Uterus (tissue), 2 donors: ENCODE results near the gene KCNJ9.

Experiments used
- POLR2A ChIP-seq, 2 donors: fragments of 450-650 bp; IDR thresholded peaks; one replicate each; pipeline ENCODE4 v1.6.1; 2016; ENCODE audit warnings: antibody characterized with exemption in 2 of 2, mild to moderate bottlenecking in 1 of 2, moderate library complexity in 1 of 2
- TF ChIP-seq, protein P1 (sequence below), 4 experiments: fragments of 200-600 bp in 2 of 4; fragments of 450-650 bp in 2 of 4; sonication (generic) in 2 of 4; IDR thresholded peaks; one replicate each; pipeline ENCODE4 v1.5.1; 2016 to 2019; ENCODE audit warnings: antibody characterized with exemption in 4 of 4, mild to moderate bottlenecking in 2 of 4, moderate library complexity in 1 of 4

DNA sequence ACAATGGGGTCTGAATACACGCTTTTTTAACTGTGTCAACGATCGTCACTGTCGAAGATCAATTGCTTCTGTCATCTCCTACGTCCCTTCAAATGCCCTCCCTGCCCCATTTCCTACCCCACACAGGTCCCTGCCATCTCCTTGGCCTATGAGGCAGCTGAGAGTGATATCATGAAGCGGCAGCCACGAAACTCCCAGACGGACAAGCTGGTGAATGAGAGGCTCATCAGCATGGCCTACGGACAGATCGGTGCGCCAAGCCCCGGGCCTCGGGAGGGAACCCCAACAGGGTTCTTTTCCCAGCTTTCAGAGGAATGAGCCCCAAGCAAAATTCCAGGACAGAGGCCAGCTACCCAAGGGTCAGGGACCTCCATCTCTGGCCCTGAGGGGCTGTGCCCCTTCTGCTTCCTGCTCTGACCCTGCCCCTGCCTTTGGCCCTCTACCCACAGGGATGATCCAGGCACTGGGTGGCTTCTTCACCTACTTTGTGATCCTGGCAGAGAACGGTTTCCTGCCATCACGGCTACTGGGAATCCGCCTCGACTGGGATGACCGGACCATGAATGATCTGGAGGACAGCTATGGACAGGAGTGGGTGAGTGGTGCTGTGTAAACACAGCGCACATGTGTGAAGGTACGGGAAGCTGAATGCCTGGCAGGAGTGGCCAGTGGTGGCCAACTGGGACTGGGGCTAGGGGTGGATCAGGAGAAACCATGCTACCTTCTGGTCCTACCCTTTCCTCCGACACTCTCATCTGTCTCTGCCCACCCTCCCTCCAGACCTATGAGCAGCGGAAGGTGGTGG lies 55.0 kb downstream of the KCNJ9 start:
- TF ChIP-seq, protein P1, sequence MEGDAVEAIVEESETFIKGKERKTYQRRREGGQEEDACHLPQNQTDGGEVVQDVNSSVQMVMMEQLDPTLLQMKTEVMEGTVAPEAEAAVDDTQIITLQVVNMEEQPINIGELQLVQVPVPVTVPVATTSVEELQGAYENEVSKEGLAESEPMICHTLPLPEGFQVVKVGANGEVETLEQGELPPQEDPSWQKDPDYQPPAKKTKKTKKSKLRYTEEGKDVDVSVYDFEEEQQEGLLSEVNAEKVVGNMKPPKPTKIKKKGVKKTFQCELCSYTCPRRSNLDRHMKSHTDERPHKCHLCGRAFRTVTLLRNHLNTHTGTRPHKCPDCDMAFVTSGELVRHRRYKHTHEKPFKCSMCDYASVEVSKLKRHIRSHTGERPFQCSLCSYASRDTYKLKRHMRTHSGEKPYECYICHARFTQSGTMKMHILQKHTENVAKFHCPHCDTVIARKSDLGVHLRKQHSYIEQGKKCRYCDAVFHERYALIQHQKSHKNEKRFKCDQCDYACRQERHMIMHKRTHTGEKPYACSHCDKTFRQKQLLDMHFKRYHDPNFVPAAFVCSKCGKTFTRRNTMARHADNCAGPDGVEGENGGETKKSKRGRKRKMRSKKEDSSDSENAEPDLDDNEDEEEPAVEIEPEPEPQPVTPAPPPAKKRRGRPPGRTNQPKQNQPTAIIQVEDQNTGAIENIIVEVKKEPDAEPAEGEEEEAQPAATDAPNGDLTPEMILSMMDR (IDR thresholded peaks at IDR 0.05): no peak
- TF ChIP-seq POLR2A (IDR thresholded peaks at IDR 0.05): no peak
